Measurements from ENCODE around the gene FAM221A. TPM values are rescaled to one million over a fixed set of nuclear protein-coding genes. Genes with fewer than 3 reads are reported as not detected.
A peak's percentile ranks its signal among the peaks of the same experiment; 100 is the strongest.
"Not testable (repeated sequence)": the region's sequence is repeated elsewhere in the genome, so short reads cannot be mapped to it uniquely, and the experiment has no call there.

The FAM221A gene
- total and polyA plus RNA-seq, 9 donors, result 3.4 to 17.2 (median 5.2) TPM

GRCh38 chr7:23680414-23681405, 711 bp downstream of the FAM221A start:
- peak; percentile 25 to 53 (median 47) for DNase-seq
- TF ChIP-seq POLR2A (IDR thresholded peaks at IDR 0.05), result no peak
- no peak for TF ChIP-seq CTCF (IDR thresholded peaks at IDR 0.05)
- TF ChIP-seq EP300 (IDR thresholded peaks at IDR 0.05), result no peak
- Histone ChIP-seq H3K27ac (peak overlapping the region; percentile 63 to 76), H3K4me1 (ENCODE audit: insufficient read depth) (peaks cover 3% of the 10 kb centered on the region), H3K36me3 (no peaks in the 10 kb centered on the region), H3K4me3 (peak overlapping the region; percentile 66), H3K9me3 (no peaks in the 10 kb centered on the region), H3K27me3 (no peaks in the 10 kb centered on the region)
- WGBS, 3 donors, result 5 to 6% (median 5%) methylated on average over 40 to 42 of the region's 42 CpGs
- intact Hi-C loops (cut with DNase I), result no loop called here

GRCh38 chr7:23684041-23684440, 4.0 kb downstream of the FAM221A start:
- DNase-seq; H3K27me3 ChIP-seq; H3K4me3 ChIP-seq; H3K36me3 ChIP-seq; intact Hi-C loops (cut with DNase I); H3K9me3 ChIP-seq; H3K27ac ChIP-seq; H3K4me1 ChIP-seq (ENCODE audit: insufficient read depth): not testable (repeated sequence)
- 78 to 84% (median 81%) methylated on average over 6 of the region's 6 CpGs for WGBS, 3 donors

- H3K27ac ChIP-seq, result no peak overlapping the region
- TF ChIP-seq CTCF (IDR thresholded peaks at IDR 0.05), result no peak
- TF ChIP-seq EP300 (IDR thresholded peaks at IDR 0.05), result no peak
- H3K36me3 ChIP-seq, result no peaks in the 10 kb centered on the region
- intact Hi-C loops (cut with DNase I), result no loop called here
- H3K4me3 ChIP-seq, result no peak overlapping the region
- no peaks in the 10 kb centered on the region for H3K9me3 ChIP-seq
- no peaks in the 10 kb centered on the region for H3K27me3 ChIP-seq
- peaks cover 2% of the 10 kb centered on the region for H3K4me1 ChIP-seq (ENCODE audit: insufficient read depth)
- no peak for DNase-seq
- 19 to 27% (median 24%) methylated on average over 3 of the region's 3 CpGs for WGBS, 3 donors
Observed at GRCh38 chr7:23685731-23686130, 5.7 kb downstream of the FAM221A start.

GRCh38 chr7:23687011-23687410, 7.0 kb downstream of the FAM221A start:
- H3K27ac ChIP-seq, result no peak overlapping the region
- 50 to 61% (median 57%) methylated on average over 2 of the region's 2 CpGs for WGBS, 3 donors
- H3K27me3 ChIP-seq, result no peaks in the 10 kb centered on the region
- no peak for TF ChIP-seq POLR2A (IDR thresholded peaks at IDR 0.05)
- TF ChIP-seq EP300 (IDR thresholded peaks at IDR 0.05), result no peak
- TF ChIP-seq CTCF (IDR thresholded peaks at IDR 0.05), result no peak
- no peaks in the 10 kb centered on the region for H3K36me3 ChIP-seq
- H3K4me1 ChIP-seq (ENCODE audit: insufficient read depth), result no peaks in the 10 kb centered on the region
- H3K4me3 ChIP-seq, result no peak overlapping the region
- DNase-seq, result no peak
- intact Hi-C loops (cut with DNase I), result no loop called here
- H3K9me3 ChIP-seq, result no peaks in the 10 kb centered on the region

GRCh38 chr7:23689165-23689564, 9.2 kb downstream of the FAM221A start:
- Histone ChIP-seq H3K36me3 (no peaks in the 10 kb centered on the region), H3K27me3 (no peaks in the 10 kb centered on the region), H3K4me3 (no peak overlapping the region), H3K9me3 (no peaks in the 10 kb centered on the region), H3K4me1 (ENCODE audit: insufficient read depth) (no peaks in the 10 kb centered on the region), H3K27ac (no peak overlapping the region)
- no peak for DNase-seq
- intact Hi-C loops (cut with DNase I), result no loop called here
- 88 to 91% (median 90%) methylated on average over 4 of the region's 4 CpGs for WGBS, 3 donors
- TF ChIP-seq CTCF (IDR thresholded peaks at IDR 0.05), result no peak
- TF ChIP-seq EP300 (IDR thresholded peaks at IDR 0.05), result no peak
- no peak for TF ChIP-seq POLR2A (IDR thresholded peaks at IDR 0.05)

Data from ovary (tissue), 9 donors.